ENCODE data around the gene CWC27.
A peak's percentile ranks its signal among the peaks of the same experiment; 100 is the strongest.

CWC27 gene

GRCh38 chr5:64768358-64769312 is at the start of gene CWC27, which contains the start of gene SREK1IP1:
Gene CWC27 (plus strand): TSS chr5:64768930. CDS start chr5:64769147, 217 bp downstream.
Gene SREK1IP1 (minus strand): TSS chr5:64768691. CDS start chr5:64768517, 174 bp downstream.
- H3K4me3 ChIP-seq (ENCODE audit: low read depth, low read length), result peak within 1 kb of the TSS; percentile 98
- no peak for TF ChIP-seq CTCF (IDR thresholded peaks at IDR 0.05; ENCODE audit: low read depth, low read length)

GRCh38 chr5:64722588-64722987 is 46.1 kb upstream of the CWC27 start:
- H3K4me3 ChIP-seq (ENCODE audit: low read depth, low read length), result no peak overlapping the region
- no peak for TF ChIP-seq CTCF (IDR thresholded peaks at IDR 0.05; ENCODE audit: low read depth, low read length)

- no peak for TF ChIP-seq CTCF (IDR thresholded peaks at IDR 0.05; ENCODE audit: low read depth, low read length)
- H3K4me3 ChIP-seq (ENCODE audit: low read depth, low read length), result no peak overlapping the region
Observed at GRCh38 chr5:64727150-64727549, 41.6 kb upstream of the CWC27 start.

GRCh38 chr5:64742411-64742810 is 26.3 kb upstream of the CWC27 start:
- no peak overlapping the region for H3K4me3 ChIP-seq (ENCODE audit: low read depth, low read length)

GRCh38 chr5:64742821-64743220 is 25.9 kb upstream of the CWC27 start:
- H3K4me3 ChIP-seq (ENCODE audit: low read depth, low read length), result no peak overlapping the region
- TF ChIP-seq CTCF (IDR thresholded peaks at IDR 0.05; ENCODE audit: low read depth, low read length), result no peak

More at GRCh38 chr5:64742411-64742810, 26.3 kb upstream of the CWC27 start:
- no peak for TF ChIP-seq CTCF (IDR thresholded peaks at IDR 0.05; ENCODE audit: low read depth, low read length)

- no peak overlapping the region for H3K4me3 ChIP-seq (ENCODE audit: low read depth, low read length)
Observed at GRCh38 chr5:64744914-64745313, 23.8 kb upstream of the CWC27 start.

More at GRCh38 chr5:64744914-64745313, 23.8 kb upstream of the CWC27 start:
- TF ChIP-seq CTCF (IDR thresholded peaks at IDR 0.05; ENCODE audit: low read depth, low read length), result no peak
